HG02623 (cell line): ENCODE measurements around the gene SLC28A2.
"Not testable (repeated sequence)": the region's sequence is repeated elsewhere in the genome, so short reads cannot be mapped to it uniquely, and the experiment has no call there.

ENCODE experiments used
- ATAC-seq: cut with Tn5 transposase; IDR thresholded peaks from one replicate; pipeline ENCODE4 v1.9.1; 2021; ENCODE audit warnings: moderate library complexity; ENCODE audit not compliant: unreplicated experiment

Gene SLC28A2

DNA sequence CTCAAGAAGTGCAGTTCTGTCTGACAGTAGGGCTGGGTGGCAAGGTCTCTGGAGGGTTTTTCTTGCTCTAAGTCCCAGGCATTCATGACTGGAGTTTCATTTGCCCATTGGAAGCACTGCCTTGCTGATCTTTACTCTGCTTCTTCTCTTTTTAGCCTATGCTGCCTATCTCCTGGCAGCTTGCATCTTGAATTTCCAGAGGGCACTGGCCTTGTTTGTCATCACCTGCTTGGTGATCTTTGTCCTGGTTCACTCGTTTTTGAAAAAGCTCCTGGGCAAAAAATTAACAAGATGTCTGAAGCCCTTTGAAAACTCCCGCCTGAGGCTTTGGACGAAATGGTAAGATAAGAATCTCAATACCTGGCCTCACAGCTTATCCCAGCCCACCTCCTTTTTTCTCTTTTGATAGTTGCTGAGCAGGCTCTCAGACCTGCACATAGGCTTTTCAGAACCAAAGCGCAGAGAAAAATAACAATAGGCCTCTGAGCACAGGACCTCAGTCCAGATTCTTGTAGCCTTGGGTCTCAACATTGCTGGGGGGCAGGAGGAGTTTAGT, 10.9 kb downstream of the SLC28A2 start:
- no peak for ATAC-seq

DNA sequence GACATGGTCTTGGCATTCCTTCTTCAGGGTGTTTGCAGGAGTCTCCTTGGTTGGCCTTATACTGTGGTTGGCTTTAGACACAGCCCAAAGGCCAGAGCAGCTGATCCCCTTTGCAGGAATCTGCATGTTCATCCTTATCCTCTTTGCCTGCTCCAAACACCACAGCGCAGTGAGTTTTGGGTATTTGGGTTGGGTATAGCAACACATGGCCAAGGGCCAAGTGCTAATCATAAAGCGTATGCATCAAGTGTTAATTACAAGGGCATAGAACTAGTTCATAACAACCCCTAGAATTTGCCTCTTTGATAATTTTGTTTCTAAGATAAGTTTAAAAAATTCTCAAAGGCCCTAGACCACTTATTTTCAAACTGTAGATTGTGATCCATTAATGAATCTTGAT, 11.8 kb downstream of the SLC28A2 start:
- ATAC-seq: no peak

DNA sequence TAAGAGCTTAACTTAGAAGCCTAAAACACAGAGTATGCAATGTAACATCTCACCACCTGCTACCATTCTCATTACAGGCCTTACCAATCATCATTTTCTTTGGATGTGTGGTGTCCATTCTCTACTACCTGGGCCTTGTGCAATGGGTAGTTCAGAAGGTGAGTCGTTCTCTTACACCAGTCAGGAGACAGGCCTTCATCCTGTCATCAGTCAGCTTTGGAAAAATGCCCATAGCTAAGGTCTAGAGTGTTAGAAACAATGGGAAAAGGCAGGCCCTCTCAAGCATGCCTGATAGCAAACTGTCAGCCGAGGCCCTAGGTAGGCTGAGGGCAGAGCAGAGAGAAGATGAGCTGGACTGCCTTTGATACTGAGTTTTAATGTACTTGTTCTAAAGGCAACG, 13.5 kb downstream of the SLC28A2 start:
- ATAC-seq: no peak

DNA sequence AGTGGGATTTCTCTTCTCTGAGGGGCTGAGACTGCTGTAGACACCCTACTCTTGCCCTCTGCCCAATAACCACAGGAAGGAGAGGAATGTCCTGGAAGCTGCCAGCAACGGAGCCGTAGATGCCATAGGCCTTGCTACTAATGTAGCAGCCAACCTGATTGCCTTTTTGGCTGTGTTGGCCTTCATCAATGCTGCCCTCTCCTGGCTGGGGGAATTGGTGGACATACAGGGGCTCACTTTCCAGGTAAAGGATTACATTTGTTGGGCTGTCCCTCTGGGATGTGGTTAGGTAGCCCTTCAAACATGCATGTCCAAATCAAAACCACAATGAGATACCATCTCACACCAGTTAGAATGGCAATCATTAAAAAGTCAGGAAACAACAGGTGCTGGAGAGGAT, 16.1 kb downstream of the SLC28A2 start:
- ATAC-seq: no peak

DNA sequence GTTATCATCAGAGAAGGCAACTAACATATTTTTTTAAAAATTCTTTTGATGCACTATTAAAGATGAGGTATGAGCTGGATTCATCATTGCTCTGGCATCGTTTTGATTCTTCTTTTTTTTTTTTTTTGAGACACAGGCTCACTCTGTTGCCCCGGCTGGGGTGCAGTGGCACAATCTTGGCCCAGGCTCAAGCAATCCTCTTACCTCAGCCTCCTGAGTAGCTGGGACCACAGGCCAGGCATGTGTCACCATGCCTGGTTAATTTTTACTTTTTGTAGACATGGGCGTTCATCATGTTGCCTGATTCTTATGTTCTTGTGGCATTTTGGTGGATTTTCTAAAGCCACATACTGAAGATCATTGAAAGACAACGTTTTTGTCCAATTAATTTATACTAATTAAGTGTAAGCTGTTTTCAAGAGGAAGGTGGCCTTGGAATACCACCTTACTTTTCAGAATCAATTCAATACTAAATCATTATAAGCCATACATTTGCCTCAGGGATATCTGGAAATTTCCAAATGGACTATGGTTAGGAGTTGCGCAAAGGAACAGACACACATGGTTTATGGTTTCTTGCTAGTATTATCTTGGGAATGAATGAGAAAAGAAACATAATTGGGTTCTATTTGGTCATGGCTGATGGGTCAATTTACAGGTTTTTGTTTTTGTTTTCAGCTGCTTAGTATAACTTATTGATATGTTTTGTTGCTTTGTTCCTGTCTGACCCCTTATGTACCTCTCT, 22.8 kb downstream of the SLC28A2 start:
- no peak for ATAC-seq

DNA sequence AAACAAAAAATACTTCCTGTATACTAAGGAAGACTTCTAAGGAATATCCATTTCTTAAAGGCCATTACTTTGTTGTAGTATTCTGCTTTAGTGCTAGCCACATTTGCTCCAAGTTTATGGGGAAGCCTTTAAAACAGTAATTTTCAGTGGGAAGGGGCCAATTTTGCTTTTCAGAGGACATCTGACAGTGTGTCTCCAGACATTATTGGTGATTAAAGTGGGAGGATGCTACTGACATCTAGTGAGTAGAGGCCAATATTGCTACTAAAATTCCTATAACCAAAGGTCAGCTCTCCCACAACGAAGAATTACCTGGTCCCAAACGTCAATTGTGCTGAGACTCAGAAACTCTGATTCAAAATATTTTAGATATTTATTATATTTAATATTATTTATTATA, 24.8 kb downstream of the SLC28A2 start:
- ATAC-seq: no peak

DNA sequence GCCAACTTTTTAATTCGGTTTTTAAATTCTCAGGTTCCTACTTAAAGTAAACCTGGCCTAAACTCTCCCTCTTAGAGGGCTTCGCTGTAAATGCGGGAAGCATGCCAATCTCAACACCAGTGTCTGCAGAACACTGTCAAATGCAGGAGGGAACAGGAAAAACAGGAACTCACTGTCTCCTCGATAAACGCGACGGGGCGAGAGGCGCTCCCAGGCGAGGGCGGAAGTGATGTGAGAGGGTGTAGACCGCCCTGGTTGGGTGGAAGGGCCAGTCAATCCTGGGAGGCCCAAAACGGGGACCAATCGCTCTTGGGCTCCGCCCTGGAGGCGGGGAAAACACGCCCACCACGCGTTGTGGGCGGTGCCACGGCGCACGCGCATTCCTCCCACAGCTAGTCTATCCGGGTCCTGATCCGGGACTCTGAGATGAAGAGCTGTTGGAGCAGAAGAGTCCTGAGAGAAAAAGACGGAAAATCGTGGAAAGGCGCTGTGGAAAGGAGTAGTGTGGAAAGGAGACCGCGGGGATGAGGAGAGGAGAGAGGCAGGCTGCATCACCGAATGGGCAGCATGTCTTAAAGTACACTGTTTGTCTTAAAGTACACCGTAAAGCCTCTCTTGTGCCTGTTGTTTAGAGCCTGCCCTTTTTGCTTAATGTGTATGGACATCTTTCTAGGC, 27.1 kb downstream of the SLC28A2 start:
- ATAC-seq: peak; percentile 100

DNA sequence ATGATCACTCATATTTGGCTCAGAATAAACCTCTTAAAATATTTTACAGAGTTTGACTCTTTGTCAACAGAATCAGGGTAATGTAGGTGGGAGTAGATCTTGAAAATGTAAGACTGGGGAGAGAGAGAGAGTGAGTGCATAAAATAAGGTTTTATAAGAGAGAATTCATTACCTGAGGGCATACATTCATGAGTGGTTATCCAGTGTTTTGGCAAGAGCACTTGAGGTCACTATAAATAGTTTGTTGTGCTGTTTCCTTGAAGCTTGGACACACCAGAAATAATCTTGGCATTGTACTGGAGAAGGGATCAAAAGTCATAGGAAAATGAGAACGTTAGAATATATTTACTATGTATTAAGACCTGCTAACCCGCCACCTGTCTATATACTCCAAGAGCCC, 33.4 kb downstream of the SLC28A2 start:
- ATAC-seq: no peak

DNA sequence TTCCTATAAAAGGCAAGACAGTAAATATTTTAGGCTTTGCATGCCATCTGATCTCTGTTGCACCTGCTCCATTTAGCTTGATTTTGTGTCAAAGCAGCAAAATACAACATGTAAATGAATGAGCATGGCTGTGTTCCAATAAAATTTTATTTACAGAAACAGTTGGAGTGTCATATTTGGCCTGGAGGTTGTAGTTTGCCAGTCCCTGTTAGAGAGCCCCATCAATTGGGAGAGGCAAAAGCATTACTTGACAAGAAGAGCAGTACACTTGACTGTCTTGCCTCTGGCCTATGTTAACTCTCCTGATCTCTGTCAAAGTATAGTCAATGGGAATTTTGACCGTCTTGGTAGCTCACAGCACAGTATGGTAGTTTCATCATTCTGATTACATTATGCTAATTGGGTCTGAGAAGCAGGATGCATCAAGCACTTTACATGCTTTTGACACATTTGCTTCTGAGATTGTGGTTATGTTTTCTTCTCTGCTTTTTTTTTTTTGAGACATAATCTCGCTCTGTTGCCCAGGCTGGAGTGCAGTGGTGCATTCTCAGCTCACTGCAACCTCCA, 35.4 kb downstream of the SLC28A2 start:
- ATAC-seq: no peak

DNA sequence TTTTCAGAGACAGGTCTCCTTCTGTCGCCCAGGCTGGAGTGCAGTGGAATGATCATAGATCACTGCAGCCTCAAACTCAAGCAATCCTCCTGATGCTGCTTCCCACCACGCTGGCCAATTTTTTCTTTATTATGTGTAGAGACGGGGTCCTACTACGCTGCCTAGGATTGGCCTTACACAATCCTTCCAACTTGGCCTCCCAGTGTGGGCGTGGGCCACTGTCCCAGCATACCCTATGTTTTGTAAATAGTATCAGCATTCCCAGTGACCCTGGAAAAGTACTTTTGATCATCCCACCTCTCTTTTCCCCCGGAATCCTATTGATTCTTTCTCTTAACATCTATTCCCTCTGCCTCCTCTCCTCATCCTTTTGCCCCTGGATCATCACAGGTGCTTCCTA, 36.9 kb downstream of the SLC28A2 start:
- no peak for ATAC-seq

DNA sequence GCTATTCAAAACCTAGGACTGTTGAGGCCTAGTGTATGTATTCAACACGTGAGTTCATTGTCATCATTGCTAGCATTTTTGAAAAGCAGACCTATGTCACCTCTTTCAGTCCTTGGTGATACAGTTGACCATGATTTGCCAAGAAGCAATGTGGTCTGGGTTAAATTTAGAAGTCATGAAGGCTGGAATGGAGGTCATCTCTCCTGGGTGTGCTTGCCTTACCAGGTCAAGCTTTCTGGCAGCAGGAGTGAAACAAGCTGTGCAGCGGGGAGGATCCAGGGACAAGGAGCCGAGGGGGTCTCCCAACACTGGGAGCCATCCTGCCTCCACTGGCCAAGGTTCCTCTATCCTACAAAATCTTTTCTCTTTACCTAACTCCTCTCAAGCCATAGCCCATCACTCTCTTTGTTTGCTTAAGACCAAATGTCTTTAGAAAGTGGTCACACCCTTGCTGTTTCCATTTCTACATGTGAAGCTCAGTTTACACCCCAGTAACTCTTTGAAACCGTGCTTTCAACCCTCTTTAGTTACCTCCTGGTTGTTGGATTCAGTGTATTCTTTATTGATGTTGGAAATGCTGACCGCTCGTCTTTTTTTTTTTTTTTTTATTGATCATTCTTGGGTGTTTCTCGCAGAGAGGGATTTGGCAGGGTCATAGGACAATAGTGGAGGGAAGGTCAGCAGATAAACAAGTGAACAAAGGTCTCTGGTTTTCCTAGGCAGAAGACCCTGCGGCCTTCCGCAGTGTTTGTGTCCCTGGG, 40.0 kb downstream of the SLC28A2 start:
- ATAC-seq: no peak

DNA sequence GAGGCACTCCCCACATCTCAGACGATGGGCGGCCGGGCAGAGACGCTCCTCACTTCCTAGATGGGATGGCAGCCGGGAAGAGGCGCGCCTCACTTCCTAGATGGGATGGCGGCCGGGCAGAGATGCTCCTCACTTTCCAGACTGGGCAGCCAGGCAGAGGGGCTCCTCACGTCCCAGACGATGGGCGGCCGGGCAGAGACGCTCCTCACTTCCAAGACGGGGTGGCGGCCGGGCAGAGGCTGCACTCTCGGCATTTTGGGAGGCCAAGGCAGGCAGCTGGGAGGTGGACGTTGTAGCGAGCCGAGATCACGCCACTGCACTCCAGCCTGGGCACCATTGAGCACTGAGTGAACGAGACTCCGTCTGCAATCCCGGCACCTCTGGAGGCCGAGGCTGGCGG, 41.3 kb downstream of the SLC28A2 start:
- ATAC-seq: not testable (repeated sequence)

DNA sequence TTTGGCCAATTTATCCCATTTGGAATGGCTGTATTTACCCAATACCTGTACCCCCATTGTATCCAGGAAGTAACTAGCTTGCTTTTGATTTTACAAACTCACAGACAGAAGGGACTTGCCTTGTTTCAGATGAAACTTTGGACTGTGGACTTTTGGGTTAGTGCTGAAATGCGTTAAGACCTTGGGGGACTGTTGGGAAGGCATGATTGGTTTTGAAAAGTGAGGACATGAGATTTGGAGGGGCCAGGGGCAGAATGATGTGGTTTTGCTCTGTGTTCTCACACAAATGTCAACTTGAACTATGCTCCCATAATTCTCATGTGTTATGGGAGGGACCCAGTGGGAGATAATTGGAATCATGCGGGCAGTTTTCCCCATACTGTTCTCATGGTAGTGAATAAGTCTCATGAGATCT, 46.9 kb downstream of the SLC28A2 start:
- ATAC-seq: not testable (repeated sequence)

DNA sequence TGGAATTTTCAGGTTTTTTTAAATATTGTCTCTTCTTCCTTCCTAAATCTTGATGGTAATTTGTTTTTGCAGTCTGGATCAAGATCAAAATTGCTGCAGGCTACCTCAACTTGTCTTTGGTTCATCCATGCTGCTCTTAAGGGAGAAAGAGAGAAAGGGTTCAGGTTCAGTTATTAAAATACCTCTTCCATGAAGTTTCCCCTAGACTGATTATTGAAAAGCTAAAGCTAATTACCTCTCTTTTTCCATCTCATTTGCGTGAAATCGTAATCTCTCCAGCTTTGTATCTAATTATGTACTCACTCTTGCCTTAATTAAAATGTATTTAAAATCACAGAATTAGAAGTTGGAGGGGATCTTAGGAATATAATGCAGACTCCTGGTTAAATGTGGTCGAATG, 52.7 kb downstream of the SLC28A2 start:
- no peak for ATAC-seq

DNA sequence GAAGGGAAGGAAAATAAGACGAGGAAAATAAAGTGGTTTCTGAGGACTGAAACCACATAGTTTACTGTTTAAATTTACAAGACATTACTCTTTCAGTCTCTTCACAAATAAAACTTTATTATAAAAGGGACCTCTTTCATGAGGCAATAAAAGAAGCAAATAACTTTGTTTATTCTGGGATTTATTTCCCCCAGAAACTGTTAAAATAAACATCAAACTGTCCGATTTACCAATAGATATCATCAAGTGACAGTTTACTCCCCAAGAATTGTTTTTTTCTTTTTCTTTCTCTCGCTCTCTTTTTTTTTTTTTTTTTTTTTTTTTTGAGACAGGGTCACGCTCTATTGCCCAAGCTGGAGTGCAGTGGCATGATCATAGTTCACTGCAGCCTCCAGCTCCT, 54.1 kb downstream of the SLC28A2 start:
- ATAC-seq: no peak

DNA sequence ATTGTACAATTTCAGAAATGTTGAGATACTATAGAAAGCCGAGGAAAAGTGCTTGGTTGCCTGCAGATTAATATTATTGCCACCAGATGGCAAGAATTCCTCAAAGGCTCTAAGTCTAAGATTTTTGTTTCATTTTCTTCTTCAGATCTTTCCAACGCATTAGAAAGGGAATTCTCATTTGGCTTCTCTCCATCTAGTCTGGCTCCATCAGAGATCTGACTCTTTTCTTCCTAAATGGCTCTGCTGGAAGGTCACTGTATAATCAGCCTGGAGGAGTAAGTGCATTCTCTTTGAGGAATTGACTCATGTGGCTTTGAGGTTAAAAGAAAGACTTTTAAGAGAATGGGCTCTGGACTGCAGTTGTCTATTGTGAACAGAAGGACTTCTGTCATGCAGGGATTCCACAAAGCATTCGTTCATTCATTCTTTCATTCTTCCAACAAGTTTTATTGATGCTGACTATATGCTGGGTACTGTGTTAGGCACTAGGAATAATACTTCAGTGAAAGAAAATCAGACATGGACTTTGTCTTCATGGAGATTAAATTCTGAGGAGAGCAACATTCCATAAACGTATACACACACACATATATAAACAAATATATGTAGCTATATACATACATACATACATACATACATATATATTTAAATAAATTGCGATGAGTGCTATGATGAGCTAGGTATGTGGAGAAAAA, 55.3 kb downstream of the SLC28A2 start:
- peak; percentile 45 for ATAC-seq

DNA sequence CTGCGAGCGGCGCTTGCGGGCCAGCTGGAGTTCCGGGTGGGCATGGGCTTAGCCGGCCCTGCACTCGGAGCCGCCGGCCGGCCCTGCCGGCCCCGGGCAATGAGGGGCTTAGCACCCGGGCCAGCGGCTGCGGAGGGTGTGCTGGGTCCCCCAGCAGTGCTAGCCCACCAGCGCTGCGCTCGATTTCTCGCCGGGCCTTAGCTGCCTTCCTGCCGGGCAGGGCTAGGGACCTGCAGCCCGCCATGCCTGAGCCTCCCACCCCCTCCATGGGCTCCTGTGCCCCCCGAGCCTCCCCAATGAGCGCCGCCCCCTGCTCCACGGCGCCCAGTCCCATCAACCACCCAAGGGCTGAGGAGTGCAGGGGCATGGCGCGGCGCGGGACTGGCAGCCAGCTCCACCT, 62.1 kb downstream of the SLC28A2 start:
- ATAC-seq: not testable (repeated sequence)

DNA sequence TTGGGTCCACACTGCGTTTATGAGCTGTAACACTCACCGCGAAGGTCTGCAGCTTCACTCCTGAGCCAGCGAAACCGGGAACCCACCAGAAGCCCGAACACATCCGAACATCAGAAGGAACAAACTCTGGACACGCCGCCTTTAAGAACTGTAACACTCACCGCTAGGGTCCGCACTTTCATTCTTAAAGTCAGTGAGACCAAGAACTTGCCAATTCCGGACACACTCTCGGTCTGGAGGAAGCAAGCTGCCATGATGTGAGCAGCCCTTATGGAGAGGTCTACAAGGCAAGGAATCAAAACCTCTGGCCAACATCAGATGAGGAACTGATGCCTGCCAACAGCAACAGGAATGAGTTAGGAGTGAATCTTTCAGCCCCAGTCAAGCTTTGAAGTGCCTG, 62.9 kb downstream of the SLC28A2 start:
- no peak for ATAC-seq

DNA sequence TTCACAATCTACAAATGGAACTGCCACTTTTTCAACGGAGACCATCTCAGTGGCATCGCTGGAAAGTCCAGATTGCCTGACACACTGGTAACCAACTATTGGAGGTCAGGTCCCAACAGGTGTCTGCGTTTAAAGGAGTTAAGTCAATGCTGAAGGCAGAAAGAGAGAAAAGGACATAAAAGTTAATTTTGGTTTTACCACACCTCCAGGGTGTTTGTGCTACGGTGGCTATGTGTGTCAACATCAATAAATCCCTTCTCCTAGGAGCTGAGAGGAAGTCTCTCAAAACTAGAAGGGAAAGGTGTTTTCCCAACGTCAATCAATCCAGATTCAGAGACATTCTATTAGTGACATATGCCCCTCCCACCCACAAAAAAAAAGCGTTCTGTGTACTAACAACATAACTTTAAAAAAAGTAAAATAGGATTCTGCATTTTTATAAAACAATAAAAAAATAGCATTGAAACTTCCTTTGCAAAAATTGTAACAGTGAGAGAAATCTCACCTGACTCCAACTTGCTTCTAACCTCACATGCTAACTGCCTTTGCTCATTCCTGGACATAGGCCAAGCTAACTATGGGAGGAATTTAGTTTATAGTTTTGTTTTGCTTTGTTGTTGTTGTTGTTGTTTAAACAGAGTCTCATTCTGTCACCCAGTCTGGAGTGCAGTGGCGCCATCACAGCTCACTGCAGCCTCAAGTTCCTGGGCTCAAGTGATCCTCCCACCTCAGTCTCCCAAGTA, 67.6 kb downstream of the SLC28A2 start:
- ATAC-seq: no peak

DNA sequence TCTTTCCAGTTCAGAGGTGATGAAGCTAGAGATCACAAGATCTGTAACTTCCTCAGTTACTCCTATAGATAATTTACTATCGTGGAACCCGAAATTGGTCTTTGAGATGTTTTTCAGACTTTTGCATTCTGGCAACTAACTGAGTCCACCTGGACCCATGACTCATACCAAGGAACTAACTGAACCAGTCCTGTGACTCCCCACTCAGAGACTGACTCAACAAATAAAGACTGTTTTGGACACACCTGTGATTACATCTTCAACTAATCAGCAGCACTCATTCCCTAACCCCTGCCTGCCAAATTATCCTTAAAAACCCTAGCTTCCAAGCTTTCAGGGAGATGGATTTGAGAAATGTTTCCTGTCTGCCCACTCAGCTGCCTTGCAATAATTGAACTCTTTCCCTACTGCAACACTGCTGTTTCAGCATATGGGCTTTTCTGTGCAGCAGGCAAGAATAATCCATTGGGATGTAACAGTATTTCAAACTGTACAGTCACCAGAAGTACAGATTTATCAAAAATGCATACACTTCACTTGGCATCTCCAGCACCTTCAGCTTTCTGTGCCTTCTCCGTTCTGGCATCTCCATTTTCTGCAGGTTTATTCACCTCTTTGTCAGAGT, 68.7 kb downstream of the SLC28A2 start:
- ATAC-seq: no peak
